GM12874 (cell line): ENCODE measurements around the gene AK3.

Experiments
- TF ChIP-seq, protein P1 (sequence below): IDR thresholded peaks from 2 replicates; pipeline ENCODE4 v1.5.1; 2011; ENCODE audit warnings: low read depth, mild to moderate bottlenecking, control low read depth, low read length, moderate library complexity; ENCODE audit not compliant: insufficient read depth

AK3 gene

DNA sequence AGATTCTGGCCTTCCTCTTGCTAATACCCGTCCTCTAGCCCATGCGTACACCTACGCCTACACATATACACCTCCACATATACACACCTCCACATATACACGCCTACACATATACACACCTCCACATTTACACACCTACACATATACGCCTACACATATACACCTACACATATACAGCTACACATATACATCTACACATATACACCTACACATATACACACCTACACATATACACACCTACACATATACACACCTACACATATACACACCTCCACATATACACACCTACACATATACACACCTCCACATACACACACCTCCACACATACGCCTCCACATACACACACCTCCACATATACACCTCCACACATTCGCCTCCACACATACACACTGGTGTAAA lies 27.2 kb downstream of the AK3 start:
- TF ChIP-seq, protein P1, sequence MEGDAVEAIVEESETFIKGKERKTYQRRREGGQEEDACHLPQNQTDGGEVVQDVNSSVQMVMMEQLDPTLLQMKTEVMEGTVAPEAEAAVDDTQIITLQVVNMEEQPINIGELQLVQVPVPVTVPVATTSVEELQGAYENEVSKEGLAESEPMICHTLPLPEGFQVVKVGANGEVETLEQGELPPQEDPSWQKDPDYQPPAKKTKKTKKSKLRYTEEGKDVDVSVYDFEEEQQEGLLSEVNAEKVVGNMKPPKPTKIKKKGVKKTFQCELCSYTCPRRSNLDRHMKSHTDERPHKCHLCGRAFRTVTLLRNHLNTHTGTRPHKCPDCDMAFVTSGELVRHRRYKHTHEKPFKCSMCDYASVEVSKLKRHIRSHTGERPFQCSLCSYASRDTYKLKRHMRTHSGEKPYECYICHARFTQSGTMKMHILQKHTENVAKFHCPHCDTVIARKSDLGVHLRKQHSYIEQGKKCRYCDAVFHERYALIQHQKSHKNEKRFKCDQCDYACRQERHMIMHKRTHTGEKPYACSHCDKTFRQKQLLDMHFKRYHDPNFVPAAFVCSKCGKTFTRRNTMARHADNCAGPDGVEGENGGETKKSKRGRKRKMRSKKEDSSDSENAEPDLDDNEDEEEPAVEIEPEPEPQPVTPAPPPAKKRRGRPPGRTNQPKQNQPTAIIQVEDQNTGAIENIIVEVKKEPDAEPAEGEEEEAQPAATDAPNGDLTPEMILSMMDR = no peak

DNA sequence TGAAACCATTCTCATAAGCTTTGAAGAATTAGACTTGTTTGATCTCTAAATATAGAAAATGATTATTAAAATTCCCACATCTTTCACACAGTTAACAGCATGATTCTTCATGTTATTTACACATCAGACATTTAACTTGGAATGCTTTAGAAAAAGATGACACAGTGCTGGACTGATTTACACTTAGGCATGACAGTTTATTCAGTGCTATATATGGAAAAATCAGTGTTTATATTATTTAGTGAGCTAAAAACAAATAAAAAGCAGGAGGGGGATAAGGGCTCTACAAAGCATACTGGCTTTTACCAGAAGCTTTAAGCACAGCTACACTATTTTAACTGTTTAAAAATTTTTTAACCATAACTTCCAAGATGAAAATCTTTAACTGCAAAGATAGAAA lies 31.6 kb downstream of the AK3 start:
- TF ChIP-seq, protein P1 = no peak

DNA sequence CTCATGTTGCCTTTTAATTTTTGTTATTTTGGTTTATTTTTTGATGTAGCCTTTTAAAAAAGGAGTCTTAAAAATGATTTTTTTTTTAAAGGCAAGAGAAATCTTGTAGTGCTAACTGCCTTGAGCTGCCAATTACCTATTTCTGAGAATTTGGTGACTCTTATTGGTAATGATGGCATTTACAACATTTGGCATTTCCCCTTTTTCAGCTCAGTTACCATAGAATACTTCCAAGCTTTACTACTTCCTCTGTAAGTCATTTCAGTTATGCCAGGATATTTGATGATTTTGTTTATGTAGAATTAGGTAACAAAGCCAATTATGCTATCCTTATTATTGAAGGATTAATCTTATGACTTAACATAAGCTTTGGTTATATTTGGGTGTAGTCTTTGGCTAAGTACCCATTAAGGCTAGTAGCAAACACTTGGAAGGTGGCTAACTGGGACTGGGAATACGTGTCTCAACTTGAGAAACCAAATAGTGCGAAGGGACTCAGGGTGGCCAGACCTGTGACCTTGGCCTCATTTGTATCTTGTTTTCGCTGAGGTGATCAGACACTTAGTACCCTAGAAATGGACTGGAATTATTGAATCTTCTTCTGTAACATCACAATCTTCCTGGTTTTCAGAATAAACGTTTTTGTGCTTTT lies 33.9 kb downstream of the AK3 start:
- TF ChIP-seq, protein P1 = no peak

DNA sequence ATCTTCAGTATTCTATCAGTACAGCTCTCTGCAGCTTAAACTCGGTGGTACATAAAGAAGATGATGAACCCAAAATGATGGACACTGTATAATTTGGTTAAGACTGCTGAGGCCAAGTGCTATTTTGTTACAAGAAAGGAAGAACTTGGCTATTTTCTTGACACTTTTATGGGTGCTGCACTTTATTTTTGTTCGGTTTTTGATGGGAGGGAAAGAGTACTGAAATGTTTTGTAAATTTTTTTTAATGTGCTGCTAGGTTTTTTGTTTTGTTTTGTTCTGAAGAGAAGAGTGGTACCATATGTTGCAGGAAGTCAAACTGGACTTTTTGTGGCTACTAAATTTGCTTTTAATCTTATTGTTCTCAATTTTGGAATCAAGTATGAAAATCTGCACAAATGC lies 35.0 kb downstream of the AK3 start:
- TF ChIP-seq, protein P1 = no peak

DNA sequence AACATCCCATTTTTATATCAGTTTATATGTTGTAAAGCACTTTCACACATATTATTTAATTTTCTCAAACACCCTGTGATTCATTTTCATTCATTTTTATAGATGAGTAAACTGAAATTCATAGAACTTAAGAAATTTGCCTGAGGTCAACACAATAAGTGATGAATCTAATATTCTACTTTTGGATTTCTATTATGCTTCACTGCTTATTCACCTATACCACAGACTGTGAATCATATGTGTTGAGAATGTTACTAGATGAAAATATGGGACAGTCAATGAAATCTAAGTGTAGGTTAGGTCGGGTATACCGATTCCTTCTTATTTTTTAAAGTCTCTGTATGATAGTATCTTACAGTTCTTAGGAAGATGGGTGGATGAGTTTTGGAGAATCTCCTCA lies 36.9 kb downstream of the AK3 start:
- TF ChIP-seq, protein P1 = no peak

DNA sequence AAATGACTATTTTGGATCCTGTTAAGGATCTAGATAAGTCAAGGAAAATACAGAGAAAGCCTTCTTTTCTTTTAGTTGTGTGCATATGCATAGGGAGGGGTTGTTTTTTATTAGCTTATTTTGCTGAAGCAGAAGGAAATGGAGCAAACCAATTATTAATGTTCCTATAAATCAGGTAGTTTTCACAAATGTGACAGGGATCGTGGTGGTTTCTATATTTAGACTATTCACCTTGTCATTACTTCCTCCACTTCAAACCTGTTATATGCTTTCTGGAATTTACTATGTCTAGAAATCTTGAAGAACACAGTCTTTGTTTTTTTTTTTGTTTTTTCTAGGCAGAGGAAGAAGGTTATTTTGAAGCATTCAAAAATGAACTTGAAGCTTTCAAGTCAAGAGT lies 39.5 kb downstream of the AK3 start:
- TF ChIP-seq, protein P1 = no peak

DNA sequence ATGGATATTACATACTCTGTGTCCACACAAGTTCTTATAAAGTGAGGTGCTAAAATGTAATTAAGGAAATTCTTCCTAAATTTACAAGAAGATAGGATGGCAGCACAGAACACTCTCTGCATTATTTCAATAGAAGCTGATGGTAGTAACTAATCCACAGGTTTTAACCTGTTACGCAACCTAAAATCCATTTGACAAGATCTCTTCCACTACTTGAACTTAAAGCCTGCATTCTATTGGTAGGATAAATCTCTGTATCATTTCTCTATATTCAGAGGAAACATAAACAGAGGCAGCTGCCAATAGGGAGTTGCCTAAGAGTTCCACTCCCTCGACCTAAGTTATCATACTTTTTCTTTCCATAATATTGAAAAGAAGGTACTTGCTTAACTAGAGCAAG lies 40.1 kb downstream of the AK3 start:
- TF ChIP-seq, protein P1 = no peak
